ENCODE results near the gene ALB. TPM values are rescaled to one million over a fixed set of nuclear protein-coding genes. Genes with fewer than 3 reads are reported as not detected.

The ALB gene
- not detected in 2 replicates for total RNA-seq

GRCh38 chr4:73404042-73404441, at the start of gene ALB:
Gene ALB, plus strand, starts transcription at chr4:73404287. Its CDS starts 41 bp downstream, at chr4:73404328.

GRCh38 chr4:73435984-73436383, 31.9 kb downstream of the ALB start, which contains the start of gene AFP:
Gene AFP, plus strand, starts transcription at chr4:73436221. Its CDS starts 42 bp downstream, at chr4:73436263.

Other genes with a start within 250 kb of the ALB start
- 63.6 and 73.5 TPM in 2 replicates for gene ANKRD17, start 145.5 kb upstream of the ALB start, total RNA-seq
- 0.16 TPM in 1 of 2 replicates, not detected in the other for gene AFP, start 31.9 kb downstream of the ALB start, total RNA-seq
- not detected in 2 replicates for gene AFM, start 77.5 kb downstream of the ALB start, total RNA-seq
- under 0.01 and 0.16 TPM in 2 replicates for gene RASSF6, start 216.1 kb downstream of the ALB start, total RNA-seq